Testis (tissue), 2 donors: ENCODE data around the gene MINDY2.

Source experiments
- CTCF ChIP-seq, 3 experiments: fragments of 450-650 bp in 2 of 3; fragments of 200-600 bp in 1 of 3; sonication (generic) in 1 of 3; IDR thresholded peaks; one replicate each; pipeline ENCODE4 v1.5.1; 2016 to 2019; ENCODE audit warnings: antibody characterized with exemption in 3 of 3, mild to moderate bottlenecking in 2 of 3, moderate library complexity in 1 of 3
- POLR2A ChIP-seq: fragments of 450-650 bp; IDR thresholded peaks from one replicate; pipeline ENCODE4 v1.6.1; 2017; ENCODE audit warnings: antibody characterized with exemption, mild to moderate bottlenecking, moderate library complexity

GRCh38 chr15:58900631-58901030 is 129.5 kb downstream of the MINDY2 start:
- TF ChIP-seq POLR2A = no peak
- TF ChIP-seq CTCF (IDR thresholded peaks at IDR 0.05) = no peak
